SU-DHL-6 (cell line): ENCODE measurements around the gene CBX1.

Experiments used
- EZH2phosphoT487 ChIP-seq: fragments of 200-600 bp; sonication (generic), shearing (Covaris generic); conservative IDR thresholded peaks from 2 replicates; pipeline ENCODE4 v1.6.1; 2018; ENCODE audit warnings: mild to moderate bottlenecking, antibody characterized with exemption, low read length, moderate library complexity, mixed read lengths
- TF ChIP-seq, protein P1 (sequence below): fragments of 200-600 bp; sonication (generic); IDR thresholded peaks from one replicate; pipeline ENCODE4 v1.5.1; 2017; ENCODE audit warnings: antibody characterized with exemption, mild to moderate bottlenecking, low read length, moderate library complexity; ENCODE audit not compliant: insufficient read depth, poor library complexity, severe bottlenecking

- TF ChIP-seq, protein P1, sequence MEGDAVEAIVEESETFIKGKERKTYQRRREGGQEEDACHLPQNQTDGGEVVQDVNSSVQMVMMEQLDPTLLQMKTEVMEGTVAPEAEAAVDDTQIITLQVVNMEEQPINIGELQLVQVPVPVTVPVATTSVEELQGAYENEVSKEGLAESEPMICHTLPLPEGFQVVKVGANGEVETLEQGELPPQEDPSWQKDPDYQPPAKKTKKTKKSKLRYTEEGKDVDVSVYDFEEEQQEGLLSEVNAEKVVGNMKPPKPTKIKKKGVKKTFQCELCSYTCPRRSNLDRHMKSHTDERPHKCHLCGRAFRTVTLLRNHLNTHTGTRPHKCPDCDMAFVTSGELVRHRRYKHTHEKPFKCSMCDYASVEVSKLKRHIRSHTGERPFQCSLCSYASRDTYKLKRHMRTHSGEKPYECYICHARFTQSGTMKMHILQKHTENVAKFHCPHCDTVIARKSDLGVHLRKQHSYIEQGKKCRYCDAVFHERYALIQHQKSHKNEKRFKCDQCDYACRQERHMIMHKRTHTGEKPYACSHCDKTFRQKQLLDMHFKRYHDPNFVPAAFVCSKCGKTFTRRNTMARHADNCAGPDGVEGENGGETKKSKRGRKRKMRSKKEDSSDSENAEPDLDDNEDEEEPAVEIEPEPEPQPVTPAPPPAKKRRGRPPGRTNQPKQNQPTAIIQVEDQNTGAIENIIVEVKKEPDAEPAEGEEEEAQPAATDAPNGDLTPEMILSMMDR: no peak
- no peak for TF ChIP-seq EZH2phosphoT487
Observed at GRCh38 chr17:48028736-48029135, 72.5 kb downstream of the CBX1 start.
